Gastroesophageal sphincter (tissue), 4 donors: ENCODE measurements around the gene SINHCAF. TPM values are rescaled to one million over a fixed set of nuclear protein-coding genes. Genes with fewer than 3 reads are reported as not detected.

Source experiments
- ATAC-seq: fragments of 150-250 bp; one replicate; pipeline ENCODE4 v1.9.1; 2016; ENCODE audit warnings: mild to moderate bottlenecking, moderate library complexity
- H3K27ac ChIP-seq, 4 donors: fragments of 200-600 bp; sonication (generic) in 3 of 4; 1 replicate in 3 of 4; 2 replicates in 1 of 4; pipeline ENCODE4 v1.5.1; 2016 to 2019
- H3K27me3 ChIP-seq: fragments of 200-600 bp; sonication (generic); one replicate; pipeline ENCODE4 v1.5.1; 2019
- H3K36me3 ChIP-seq, 2 donors: fragments of 200-600 bp; sonication (generic); one replicate each; pipeline ENCODE4 v1.5.1; 2019; ENCODE audit warnings: control low read depth in 1 of 2
- H3K4me1 ChIP-seq, 3 donors: fragments of 200-600 bp; sonication (generic); 1 replicate in 2 of 3; 2 replicates in 1 of 3; pipeline ENCODE4 v1.5.1; 2016 to 2019; ENCODE audit warnings: control low read depth in 2 of 3
- H3K4me3 ChIP-seq, 2 donors: fragments of 200-600 bp; sonication (generic); one replicate each; pipeline ENCODE4 v1.5.1; 2019; ENCODE audit warnings: mild to moderate bottlenecking in 1 of 2, moderate library complexity in 1 of 2
- H3K9me3 ChIP-seq, 3 donors: fragments of 200-600 bp; sonication (generic); one replicate each; pipeline ENCODE4 v1.5.1; 2017 to 2019; ENCODE audit warnings: control low read depth in 2 of 3
- CTCF ChIP-seq, 4 experiments: fragments of 200-600 bp in 2 of 4; fragments of 450-650 bp in 2 of 4; sonication (generic) in 1 of 4; IDR thresholded peaks; one replicate each; pipeline ENCODE4 v1.5.1; 2017 to 2019; ENCODE audit warnings: antibody characterized with exemption in 4 of 4, mild to moderate bottlenecking in 2 of 4, moderate library complexity in 2 of 4
- EP300 ChIP-seq: sonication (generic); formaldehyde crosslinking; IDR thresholded peaks from one replicate; pipeline ENCODE4 v1.6.1; 2017; ENCODE audit warnings: antibody characterized with exemption, mild to moderate bottlenecking
- POLR2A ChIP-seq, 2 donors: fragments of 450-650 bp; IDR thresholded peaks; one replicate each; pipeline ENCODE4 v1.6.1; 2017; ENCODE audit warnings: antibody characterized with exemption in 2 of 2, mild to moderate bottlenecking in 2 of 2, moderate library complexity in 1 of 2
- POLR2AphosphoS5 ChIP-seq: sonication (generic); formaldehyde crosslinking; IDR thresholded peaks from one replicate; pipeline ENCODE4 v1.6.1; 2017; ENCODE audit warnings: antibody characterized with exemption
- WGBS, 2 donors: methylation state at CpG; one replicate each; pipeline ENCODE4 v1.1.5; 2018; ENCODE audit warnings: low coverage in 1 of 2; 5-methylcytosine and 5-hydroxymethylcytosine counted together
- total RNA-seq, 4 donors: library from RNA; depleted of rRNA; stranded (reverse); fragments of >200 nt; gene quantifications; one replicate each; pipeline ENCODE4 v1.1.0, GENCODE V29; 2016

The SINHCAF gene
- total RNA-seq, 4 donors from 2014 or later = 21.7 to 67.8 (median 25.8) TPM

- WGBS, 2 donors = 74 to 100% methylated on average over 3 to 4 of the region's 4 CpGs
- no peak for TF ChIP-seq CTCF (IDR thresholded peaks at IDR 0.05)
- TF ChIP-seq POLR2A (IDR thresholded peaks at IDR 0.05) = no peak
- TF ChIP-seq POLR2AphosphoS5 = no peak
- TF ChIP-seq EP300 = no peak
- Histone ChIP-seq H3K27me3 (no peaks in the 10 kb centered on the region), H3K9me3 (no peaks in the 10 kb centered on the region), H3K4me3 (no peak overlapping the region), H3K36me3 (no peaks in the 10 kb centered on the region), H3K27ac (no peak overlapping the region), H3K4me1 (no peaks in the 10 kb centered on the region)
- ATAC-seq = no peak
Measured at GRCh38 chr12:31337952-31338351, 12.0 kb upstream of the SINHCAF start.

GRCh38 chr12:31331242-31331641, 5.3 kb upstream of the SINHCAF start:
- no peaks in the 10 kb centered on the region for H3K9me3 ChIP-seq
- H3K4me1 ChIP-seq = peaks cover 0 to 6% (median 0%) of the 10 kb centered on the region in 3 donors
- no peaks in the 10 kb centered on the region for H3K27me3 ChIP-seq
- 69 to 82% methylated on average over 4 of the region's 4 CpGs for WGBS, 2 donors
- no peak overlapping the region for H3K4me3 ChIP-seq
- TF ChIP-seq POLR2AphosphoS5 = no peak
- no peak for TF ChIP-seq POLR2A (IDR thresholded peaks at IDR 0.05)
- no peak for TF ChIP-seq CTCF (IDR thresholded peaks at IDR 0.05)
- no peak for TF ChIP-seq EP300
- no peak for ATAC-seq
- H3K36me3 ChIP-seq = no peaks in the 10 kb centered on the region
- H3K27ac ChIP-seq = no peak overlapping the region

- H3K27me3 ChIP-seq = no peaks in the 10 kb centered on the region
- 41 to 46% methylated on average over 12 to 20 of the region's 20 CpGs for WGBS, 2 donors
- peaks cover 0 to 24% (median 0%) of the 10 kb centered on the region in 3 donors for H3K4me1 ChIP-seq
- H3K36me3 ChIP-seq = no peaks in the 10 kb centered on the region
- ATAC-seq = no peak
- no peaks in the 10 kb centered on the region for H3K9me3 ChIP-seq
- peak overlapping the region; percentile 39 to 89 for H3K4me3 ChIP-seq
- no peak for TF ChIP-seq POLR2AphosphoS5
- TF ChIP-seq EP300 = no peak
- TF ChIP-seq CTCF (IDR thresholded peaks at IDR 0.05) = no peak
- TF ChIP-seq POLR2A (IDR thresholded peaks at IDR 0.05) = no peak
- H3K27ac ChIP-seq = peak overlapping the region; percentile 49 to 93 (median 90)
Measured at GRCh38 chr12:31326736-31327659, 1.0 kb upstream of the SINHCAF start.

DNA sequence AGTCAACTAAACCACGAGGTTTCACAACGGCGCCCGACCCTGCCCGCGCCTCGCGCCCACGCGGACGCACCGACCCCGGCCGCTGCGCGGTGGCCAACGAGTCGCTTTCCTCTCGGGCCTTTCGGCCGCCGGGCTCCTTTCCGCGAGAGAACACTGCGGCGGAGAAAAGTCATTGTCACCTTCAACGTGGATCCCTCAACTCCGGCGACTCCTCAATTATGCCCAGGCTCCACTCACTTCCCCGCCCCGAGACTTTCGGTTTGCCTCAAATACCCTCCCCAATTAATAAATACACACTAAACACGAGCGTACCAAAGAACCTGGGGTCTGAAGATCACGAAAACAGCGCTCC, 450 bp downstream of the SINHCAF start:
- peaks cover 0 to 38% (median 0%) of the 10 kb centered on the region in 3 donors for H3K4me1 ChIP-seq
- TF ChIP-seq CTCF (IDR thresholded peaks at IDR 0.05) (peak in 1 of 4 experiments; percentile 3), POLR2A (IDR thresholded peaks at IDR 0.05) (no peak)
- H3K27ac ChIP-seq = peak overlapping the region; percentile 81 to 93 (median 90)
- no peaks in the 10 kb centered on the region for H3K36me3 ChIP-seq
- H3K4me3 ChIP-seq = peak overlapping the region; percentile 87 to 89
- ATAC-seq = no peak
- no peaks in the 10 kb centered on the region for H3K9me3 ChIP-seq
- no peaks in the 10 kb centered on the region for H3K27me3 ChIP-seq
- 0% methylated on average over 5 of the region's 36 CpGs; no CpG with 5 or more reads in 1 of the 2 donors for WGBS, 2 donors
